Rectal smooth muscle tissue (tissue), 1 donor: Measurements from ENCODE around the gene PPP1R14C.

Experiments
- H3K27ac ChIP-seq: one replicate; pipeline ENCODE4 v1.7.0; 2013; ENCODE audit warnings: low read depth, low read length, inconsistent platforms
- H3K27me3 ChIP-seq: one replicate; pipeline ENCODE4 v1.7.0; 2013; ENCODE audit warnings: low read length; ENCODE audit not compliant: control insufficient read depth, insufficient read depth
- H3K36me3 ChIP-seq: one replicate; pipeline ENCODE4 v1.7.0; 2013; ENCODE audit warnings: low read length; ENCODE audit not compliant: control insufficient read depth, insufficient read depth
- H3K4me1 ChIP-seq: one replicate; pipeline ENCODE4 v1.7.0; 2013; ENCODE audit warnings: low read length; ENCODE audit not compliant: control insufficient read depth, insufficient read depth
- H3K4me3 ChIP-seq: one replicate; pipeline ENCODE4 v1.7.0; 2013; ENCODE audit warnings: low read length
- H3K9ac ChIP-seq: one replicate; pipeline ENCODE4 v1.7.0; 2013; ENCODE audit warnings: low read length

PPP1R14C gene

DNA sequence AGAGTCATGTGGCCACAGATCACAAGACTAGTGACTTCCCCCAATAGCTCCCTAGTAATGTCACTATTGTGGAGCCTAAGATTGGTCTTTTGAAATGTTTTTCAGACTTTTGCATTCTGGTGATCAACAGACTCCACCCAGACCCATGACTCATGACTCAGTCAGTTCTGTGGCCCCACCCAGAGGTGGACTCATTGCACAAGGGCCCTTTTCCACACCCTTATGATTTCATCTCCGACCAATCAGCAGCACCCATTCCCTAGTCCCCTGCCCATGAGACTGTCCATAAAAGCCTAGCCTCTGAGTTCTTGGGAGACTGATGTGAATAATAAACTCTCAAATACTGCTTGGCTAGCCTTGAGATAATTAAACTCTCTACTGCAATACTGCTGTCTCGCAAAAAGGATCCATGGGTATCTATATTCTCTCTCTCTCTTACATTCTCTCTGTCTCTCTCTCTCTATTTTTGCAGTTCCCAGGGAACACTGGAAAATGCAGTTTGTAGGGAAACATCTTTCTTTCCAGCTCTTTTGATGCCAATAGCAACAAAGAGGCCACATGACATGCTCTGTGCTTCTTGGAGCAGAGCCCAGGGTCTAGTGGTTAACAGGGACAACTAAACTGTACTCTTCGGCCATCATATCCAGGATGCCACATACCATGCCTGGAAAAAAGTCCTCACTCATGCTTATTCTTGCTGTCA, 154.6 kb downstream of the PPP1R14C start:
- Histone ChIP-seq H3K36me3 (no peaks in the 10 kb centered on the region), H3K27ac (no peak overlapping the region), H3K27me3 (no peaks in the 10 kb centered on the region), H3K4me3 (no peak overlapping the region), H3K9ac (no peak overlapping the region), H3K4me1 (no peaks in the 10 kb centered on the region)

DNA sequence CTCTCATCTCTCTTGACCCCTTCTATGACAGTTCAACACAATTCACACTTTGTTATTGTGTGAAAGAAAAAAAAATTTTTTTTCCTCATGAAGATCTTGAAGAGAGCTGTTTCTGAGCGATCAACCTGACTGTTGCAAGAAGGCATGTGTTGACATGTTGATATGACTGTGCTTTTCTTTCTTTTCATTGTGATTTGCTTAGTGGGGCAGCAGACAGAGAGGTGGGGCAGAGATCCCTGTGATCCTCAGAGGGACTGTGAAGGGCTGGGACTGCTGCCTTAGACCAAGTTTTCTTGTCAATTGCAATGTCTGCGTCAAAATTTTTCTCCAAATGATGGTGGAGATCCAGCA, 155.2 kb downstream of the PPP1R14C start:
- H3K27me3 ChIP-seq, result no peaks in the 10 kb centered on the region
- no peak overlapping the region for H3K9ac ChIP-seq
- no peak overlapping the region for H3K4me3 ChIP-seq
- no peaks in the 10 kb centered on the region for H3K36me3 ChIP-seq
- no peak overlapping the region for H3K27ac ChIP-seq
- H3K4me1 ChIP-seq, result no peaks in the 10 kb centered on the region

DNA sequence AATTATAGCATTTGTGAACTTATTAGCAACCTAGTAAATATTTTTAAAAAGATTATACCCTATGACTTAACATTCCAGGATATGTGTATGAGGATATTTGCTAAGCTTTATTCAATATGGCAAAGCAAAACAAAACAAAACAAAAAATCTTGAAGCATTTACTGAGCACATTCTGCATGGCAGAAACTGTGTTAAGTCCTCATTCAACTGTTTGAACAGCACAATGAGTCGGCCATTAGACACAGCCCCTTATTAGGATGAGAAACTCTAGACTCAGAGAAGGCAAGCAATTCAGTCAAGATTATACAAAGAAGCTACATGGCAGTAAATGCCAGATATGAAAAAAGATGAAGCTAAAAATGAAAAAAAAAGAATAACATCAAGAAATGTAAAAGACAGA, 155.8 kb downstream of the PPP1R14C start:
- H3K27me3 ChIP-seq, result no peaks in the 10 kb centered on the region
- no peaks in the 10 kb centered on the region for H3K4me1 ChIP-seq
- no peak overlapping the region for H3K4me3 ChIP-seq
- H3K27ac ChIP-seq, result no peak overlapping the region
- no peaks in the 10 kb centered on the region for H3K36me3 ChIP-seq
- H3K9ac ChIP-seq, result no peak overlapping the region
